Putamen (tissue), 1 donor: ENCODE measurements around the gene HOOK2.
A peak's percentile ranks its signal among the peaks of the same experiment; 100 is the strongest.
"Not testable (repeated sequence)": the region's sequence is repeated elsewhere in the genome, so short reads cannot be mapped to it uniquely, and the experiment has no call there.

Experiments used
- DNase-seq: peaks from one replicate; pipeline ENCODE4 v3.0.0-alpha.2; 2016; ENCODE audit warnings: low spot score

HOOK2 gene

DNA sequence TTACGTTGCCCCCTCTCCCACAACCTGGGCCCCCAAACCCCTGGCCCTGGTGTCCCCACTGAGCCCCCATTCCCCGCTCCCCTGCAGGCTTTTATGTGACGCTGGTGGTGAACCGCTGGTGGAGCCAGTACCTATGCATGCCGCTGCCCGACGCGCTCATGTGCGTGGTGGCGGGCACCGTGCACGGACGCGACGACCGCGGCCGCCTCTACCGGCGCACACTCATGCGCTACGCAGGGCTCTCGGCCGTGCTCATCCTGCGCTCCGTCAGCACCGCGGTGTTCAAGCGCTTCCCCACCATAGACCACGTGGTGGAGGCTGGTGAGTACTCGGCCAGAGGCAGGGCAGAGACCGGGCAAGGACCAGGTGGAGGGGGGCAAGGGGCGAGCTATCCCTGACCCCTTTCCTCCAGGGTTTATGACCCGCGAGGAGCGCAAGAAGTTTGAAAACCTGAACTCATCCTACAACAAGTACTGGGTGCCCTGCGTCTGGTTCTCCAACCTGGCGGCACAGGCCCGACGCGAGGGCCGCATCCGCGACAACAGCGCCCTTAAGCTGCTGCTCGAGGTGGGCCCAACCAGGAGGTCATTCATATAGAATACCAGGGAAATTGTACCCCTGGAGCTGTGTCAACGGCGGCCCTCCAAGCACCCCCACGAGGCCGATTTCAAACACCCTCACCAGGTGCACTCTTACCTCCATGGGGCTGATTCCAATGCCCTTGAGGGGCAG, 20.7 kb downstream of the HOOK2 start:
- DNase-seq = no peak

DNA sequence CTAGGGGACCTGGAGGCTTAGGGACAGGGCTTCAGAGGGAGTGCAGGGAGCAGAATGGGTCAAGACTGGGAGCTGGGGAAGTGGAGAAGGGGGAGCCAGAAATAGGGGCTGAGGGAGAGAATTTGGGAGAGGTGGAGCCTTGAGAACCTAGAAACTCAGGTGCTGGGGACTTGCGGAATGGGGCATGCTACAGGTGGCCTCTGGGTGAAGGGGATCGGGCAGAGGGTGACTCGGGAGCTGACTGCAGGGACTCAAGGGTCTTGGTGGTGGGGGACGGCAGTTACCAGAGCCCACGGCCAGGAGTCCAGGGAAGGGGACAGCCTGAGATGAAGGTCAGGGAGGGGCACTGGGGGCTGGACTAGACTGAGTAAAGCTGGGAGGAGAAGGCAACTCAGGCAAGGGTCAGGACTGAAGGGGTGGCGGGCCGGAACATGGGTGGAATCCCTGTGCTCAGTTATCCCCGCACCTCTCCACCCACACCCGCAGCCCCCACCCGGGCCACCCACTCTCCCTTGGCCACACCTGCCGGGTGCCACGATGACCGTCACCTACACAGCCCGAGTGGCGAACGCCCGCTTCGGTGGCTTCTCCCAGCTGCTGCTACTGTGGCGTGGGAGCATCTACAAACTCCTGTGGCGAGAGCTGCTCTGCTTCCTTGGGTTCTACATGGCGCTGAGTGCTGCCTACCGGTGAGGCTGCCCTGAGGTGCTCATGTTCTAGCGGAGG, 23.1 kb downstream of the HOOK2 start:
- no peak for DNase-seq

DNA sequence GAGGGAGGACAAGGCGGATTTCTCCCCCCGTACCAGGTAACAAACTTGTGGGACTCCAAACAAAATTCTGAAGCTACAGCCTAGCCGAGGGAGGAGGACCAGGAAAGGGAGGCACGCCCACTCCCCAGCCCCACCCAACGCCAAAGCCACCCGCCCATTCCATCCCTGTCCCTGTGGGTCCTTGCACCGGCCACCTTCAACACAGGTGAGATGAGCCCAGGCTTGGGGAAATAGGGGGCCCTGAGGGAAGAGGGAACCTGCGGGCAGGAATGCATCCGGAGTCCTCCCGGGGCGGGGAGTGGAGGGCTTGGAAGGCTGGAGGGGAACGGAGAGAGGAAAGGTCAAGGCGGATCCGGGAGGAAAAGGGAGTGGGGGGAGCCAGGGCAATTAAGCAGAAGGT, 23.7 kb downstream of the HOOK2 start, which contains the start of gene BEST2:
BEST2 (plus strand) TSS at position 157 of the 400 bp plus-strand sequence. CDS start 802 bp downstream, outside the sequence.
- DNase-seq = no peak

DNA sequence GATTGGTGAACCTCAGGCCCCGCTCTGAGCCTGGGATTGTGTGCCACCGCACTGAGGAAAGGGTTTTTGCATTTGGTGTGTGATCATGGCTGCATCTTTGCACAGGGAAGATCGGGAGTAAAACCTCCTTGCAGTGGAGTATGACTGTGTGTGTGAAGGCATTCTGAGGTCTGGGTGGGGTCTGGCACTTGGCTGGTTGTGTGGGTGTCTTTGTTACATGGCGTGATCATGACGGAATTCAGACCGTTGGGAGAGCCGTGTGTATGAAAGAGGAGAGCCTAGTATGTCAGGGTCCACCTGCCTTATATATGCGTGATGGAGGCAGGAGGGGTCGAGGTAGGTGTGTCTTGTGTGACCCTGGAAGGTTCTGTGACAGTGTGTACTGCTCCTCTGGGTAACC, 24.5 kb downstream of the HOOK2 start:
- DNase-seq = no peak

GRCh38 chr19:12749938-12750521, 25.3 kb downstream of the HOOK2 start:
- no peak for DNase-seq

DNA sequence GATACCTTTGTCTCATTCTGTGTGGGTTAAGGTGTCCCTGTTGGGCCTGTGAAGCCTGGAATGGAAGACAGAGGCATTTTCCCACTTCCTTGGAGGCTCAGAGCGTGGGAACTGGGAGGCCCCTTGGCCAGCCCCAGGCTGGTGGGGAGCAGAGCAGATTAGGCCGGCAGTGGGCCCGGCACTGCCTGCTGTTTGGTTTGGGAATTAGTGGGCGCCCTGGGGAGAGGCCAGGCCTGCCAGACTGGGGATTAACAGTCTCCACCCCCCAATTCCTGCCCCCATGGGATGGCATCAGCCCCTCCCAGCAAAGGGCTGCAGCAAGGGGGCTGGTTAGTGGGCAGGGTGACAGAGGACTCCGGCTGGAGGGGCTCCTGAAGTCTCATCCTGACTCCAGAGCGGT, 26.9 kb downstream of the HOOK2 start:
- no peak for DNase-seq

DNA sequence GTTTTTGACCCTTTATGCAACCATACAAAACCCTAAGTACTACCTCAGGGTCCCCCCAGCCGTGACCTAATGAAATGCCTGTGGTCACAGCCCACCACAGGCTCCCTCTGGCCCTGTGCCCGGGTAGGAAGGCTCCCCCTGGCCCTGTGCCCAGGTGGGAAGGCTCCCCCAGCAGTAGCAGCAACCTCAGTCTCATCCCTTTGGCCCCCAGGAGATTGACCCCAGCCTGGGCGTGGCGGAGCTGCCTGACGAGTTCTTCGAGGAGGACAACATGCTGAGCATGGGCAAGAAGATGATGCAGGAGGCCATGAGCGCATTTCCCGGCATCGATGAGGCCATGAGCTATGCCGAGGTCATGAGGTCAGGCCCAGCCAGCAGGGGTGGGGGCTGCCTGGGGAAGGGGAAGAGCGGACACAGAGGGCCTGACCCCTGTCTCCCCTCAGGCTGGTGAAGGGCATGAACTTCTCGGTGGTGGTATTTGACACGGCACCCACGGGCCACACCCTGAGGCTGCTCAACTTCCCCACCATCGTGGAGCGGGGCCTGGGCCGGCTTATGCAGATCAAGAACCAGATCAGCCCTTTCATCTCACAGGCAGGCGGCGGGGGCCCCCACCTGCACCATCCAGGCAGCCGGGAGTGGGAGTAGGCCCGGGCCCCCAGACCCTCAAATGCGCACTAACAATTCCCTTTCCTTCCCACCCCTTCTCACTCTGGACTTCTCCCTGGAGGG, 30.0 kb downstream of the HOOK2 start:
- DNase-seq = no peak

DNA sequence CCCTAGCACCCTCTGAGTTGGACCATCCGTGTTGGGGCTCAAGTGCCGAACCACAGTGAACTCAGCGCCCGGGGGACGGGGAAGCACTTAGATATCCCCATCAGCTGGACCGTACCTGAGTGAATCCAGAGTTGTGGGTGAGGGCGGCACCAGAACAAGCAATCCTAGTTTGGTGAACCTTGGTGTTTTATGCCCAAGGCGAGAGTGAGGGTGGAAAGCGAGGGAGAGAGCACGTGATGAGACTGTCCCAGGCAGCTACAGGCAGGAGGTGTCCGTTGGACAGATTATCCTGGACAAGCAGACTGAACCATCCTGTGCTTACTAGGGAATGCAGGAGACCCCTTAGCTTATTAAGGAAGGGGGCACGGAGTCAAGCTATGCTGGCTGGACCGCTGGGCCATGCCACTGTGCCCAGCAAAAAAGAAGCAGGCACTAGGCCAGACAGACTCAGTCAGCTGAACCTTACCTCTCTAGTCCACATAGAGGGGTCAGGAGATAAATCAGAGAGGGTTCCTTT, 37.5 kb downstream of the HOOK2 start:
- no peak for DNase-seq

- DNase-seq = peak; percentile 98
Measured at GRCh38 chr19:12736995-12737834, 38.1 kb downstream of the HOOK2 start, which contains the start of gene GET3. Gene GET3, plus strand, starts transcription at chr19:12737497. Its CDS starts 9 bp downstream, at chr19:12737506.

GRCh38 chr19:12733369-12734214, 41.8 kb downstream of the HOOK2 start:
- no peak for DNase-seq

GRCh38 chr19:12731337-12731736, 44.0 kb downstream of the HOOK2 start:
- no peak for DNase-seq

- no peak for DNase-seq
Measured at GRCh38 chr19:12730064-12730463, 45.3 kb downstream of the HOOK2 start.

DNA sequence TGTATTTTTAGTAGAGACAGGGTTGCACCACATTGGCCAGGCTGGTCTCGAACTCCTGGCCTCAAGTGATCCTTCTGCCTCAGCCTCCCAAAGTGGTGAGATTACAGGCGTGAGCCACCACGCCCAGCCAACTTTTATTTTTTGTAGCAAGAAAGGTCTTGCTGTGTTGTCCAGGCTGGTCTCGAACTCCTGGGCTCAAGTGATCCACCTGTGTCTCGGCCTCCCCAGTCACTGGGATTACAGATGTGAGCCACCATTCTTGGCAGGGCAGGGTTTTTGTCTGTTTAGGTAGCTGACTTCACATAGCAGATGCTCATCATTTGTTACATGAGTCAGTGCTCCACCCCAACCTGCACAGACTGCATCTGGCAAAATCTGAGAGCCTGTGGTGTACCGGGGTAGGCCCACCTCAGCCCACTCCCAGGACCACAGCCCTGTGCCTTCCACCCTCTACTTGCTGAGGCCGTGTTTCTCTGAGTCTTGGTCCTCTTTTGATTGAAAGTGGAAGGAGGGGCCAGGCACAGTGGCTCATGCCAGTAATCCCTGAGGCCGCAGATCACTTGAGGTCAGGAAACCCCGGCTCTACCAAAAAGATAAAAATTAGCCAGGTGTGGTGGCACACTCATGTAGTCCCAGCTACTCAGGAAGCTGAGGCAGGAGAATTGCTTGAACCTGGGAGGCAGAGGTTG, 47.5 kb downstream of the HOOK2 start:
- no peak for DNase-seq

GRCh38 chr19:12726988-12727316, 48.4 kb downstream of the HOOK2 start:
- DNase-seq = no peak

- DNase-seq = not testable (repeated sequence)
Measured at GRCh38 chr19:12725612-12726011, 49.7 kb downstream of the HOOK2 start.

GRCh38 chr19:12723641-12724426, 51.5 kb downstream of the HOOK2 start, which contains the start of gene TNPO2:
Gene TNPO2, minus strand, starts transcription at chr19:12723932. Its CDS starts 2,955 bp downstream, at chr19:12720977.
- DNase-seq = peak; percentile 65

- DNase-seq = no peak
Measured at GRCh38 chr19:12723381-12723640, 52.0 kb downstream of the HOOK2 start.

GRCh38 chr19:12722566-12723380, 52.6 kb downstream of the HOOK2 start:
- DNase-seq = peak; percentile 98
